GM12878 (cell line): Measurements from ENCODE around the gene DPP6. TPM values are rescaled to one million over a fixed set of nuclear protein-coding genes. Genes with fewer than 3 reads are reported as not detected.
"Not testable (repeated sequence)": the region's sequence is repeated elsewhere in the genome, so short reads cannot be mapped to it uniquely, and the experiment has no call there.

Source experiments
- ATAC-seq: fragments of 200-7000 bp; cut with Tn5 transposase; 3 replicates; pipeline ENCODE4 v1.9.1; 2020; ENCODE audit warnings: mild to moderate bottlenecking, moderate library complexity
- BruUV-seq: library from RNA; stranded (reverse); fragments of 400-500 nt; replicated peaks from 2 replicates; lab custom pipeline; 2021; lab: Mats Ljungman, UMichigan
- CTCF ChIA-PET: fragments of 300-600 bp; sonication (Branson Sonifier 250); formaldehyde crosslinking; extraction: SDS; loops from one replicate; lab custom pipeline; 2021; ENCODE audit warnings: inconsistent platforms; lab: Yijun Ruan, JAX
- POLR2A ChIA-PET: fragments of 350-600 bp; formaldehyde crosslinking; extraction: SDS; loops from one replicate; lab custom pipeline; 2021; ENCODE audit warnings: inconsistent platforms; lab: Charles Lee
- RAD21 ChIA-PET: fragments of 300-600 bp; sonication (Branson Sonifier 250); formaldehyde crosslinking; loops from one replicate; lab custom pipeline; 2023; ENCODE audit warnings: antibody characterized with exemption; ENCODE audit not compliant: unreplicated experiment; lab: Charles Lee
- SMC1A ChIA-PET: fragments of 300-600 bp; sonication (Branson Sonifier 250); formaldehyde crosslinking; loops from one replicate; lab custom pipeline; 2023; ENCODE audit not compliant: unreplicated experiment, uncharacterized antibody; lab: Charles Lee
- DNase-seq: peaks from one replicate; pipeline ENCODE4 v3.0.0-alpha.2; 2011; ENCODE audit warnings: low read depth, low spot score
- FAIRE-seq: peaks from 3 replicates; lab custom pipeline; 2011; peaks lifted over from hg19 to GRCh38; lab: Jason Lieb, UNC
- H2AFZ ChIP-seq: 2 replicates; pipeline ENCODE4 v1.6.0; 2011; ENCODE audit warnings: low read depth, low read length, control low read depth; ENCODE audit not compliant: control insufficient read depth
- H3K27ac ChIP-seq: 2 replicates; pipeline ENCODE4 v1.5.1; 2011; ENCODE audit warnings: control low read depth; ENCODE audit not compliant: control insufficient read depth, insufficient read depth
- H3K27me3 ChIP-seq, 2 experiments: replicated peaks in 1 of 2; 2 replicates each; pipeline versions ENCODE4 v1.6.0 to v1.6.1; 2011; ENCODE audit warnings: low read length in 1 of 2; ENCODE audit not compliant: control insufficient read depth in 2 of 2, insufficient read depth in 2 of 2
- H3K36me3 ChIP-seq, 2 experiments: 2 replicates each; pipeline ENCODE4 v1.5.1; 2011; ENCODE audit warnings: low read length in 1 of 2; ENCODE audit not compliant: control insufficient read depth in 2 of 2, insufficient read depth in 2 of 2
- H3K4me1 ChIP-seq: 2 replicates; pipeline ENCODE4 v1.6.1; 2011; ENCODE audit warnings: mild to moderate bottlenecking, low read length, moderate library complexity, mixed read lengths; ENCODE audit not compliant: control insufficient read depth, insufficient read depth
- H3K4me2 ChIP-seq: 2 replicates; pipeline ENCODE4 v1.6.0; 2011; ENCODE audit warnings: control low read depth; ENCODE audit not compliant: control insufficient read depth, insufficient read depth
- H3K4me3 ChIP-seq: fragments of 200-600 bp; sonication (generic); 2 replicates; pipeline ENCODE4 v1.5.1; 2016
- H3K79me2 ChIP-seq: 2 replicates; pipeline ENCODE4 v1.6.0; 2011; ENCODE audit warnings: low read length; ENCODE audit not compliant: control insufficient read depth, insufficient read depth
- H3K9ac ChIP-seq: 2 replicates; pipeline ENCODE4 v1.8.0; 2011; ENCODE audit warnings: low read length, control low read depth, mixed read lengths; ENCODE audit not compliant: control insufficient read depth, insufficient read depth
- H3K9me3 ChIP-seq: replicated peaks from 3 replicates; pipeline ENCODE4 v1.5.1; 2011; ENCODE audit warnings: mild to moderate bottlenecking, low read length; ENCODE audit not compliant: control insufficient read depth, insufficient read depth
- H4K20me1 ChIP-seq: 2 replicates; pipeline ENCODE4 v1.6.0; 2011; ENCODE audit not compliant: control insufficient read depth, insufficient read depth
- CBX3 ChIP-seq: fragments of 200-600 bp; sonication (generic); IDR thresholded peaks from 2 replicates; pipeline ENCODE4 v1.6.1; 2016; ENCODE audit warnings: low read depth, borderline replicate concordance
- MYB ChIP-seq: fragments of 150-350 bp; IDR thresholded peaks from 2 replicates; pipeline ENCODE4 v1.6.1; 2014; ENCODE audit warnings: mild to moderate bottlenecking, low read depth, low read length, borderline replicate concordance
- MYC ChIP-seq: IDR thresholded peaks from 2 replicates; pipeline ENCODE4 v1.6.1; 2011; ENCODE audit warnings: mild to moderate bottlenecking, low read length, moderate library complexity, inconsistent platforms; ENCODE audit not compliant: insufficient read depth, insufficient replicate concordance, insufficient read length, severe bottlenecking
- POLR2AphosphoS2 ChIP-seq: IDR thresholded peaks from 2 replicates; pipeline ENCODE4 v1.6.1; 2011; ENCODE audit warnings: low read depth, mild to moderate bottlenecking, low read length, improper control_type of control experiment, moderate library complexity
- SMARCA5 ChIP-seq: fragments of 450-650 bp; IDR thresholded peaks from 2 replicates; pipeline ENCODE4 v1.6.1; 2017; ENCODE audit warnings: mild to moderate bottlenecking
- SP1 ChIP-seq: IDR thresholded peaks from one replicate; pipeline ENCODE4 v1.6.1; 2011; ENCODE audit warnings: low read depth, low read length
- YBX1 ChIP-seq: fragments of 450-650 bp; IDR thresholded peaks from 2 replicates; pipeline ENCODE4 v1.6.1; 2016; ENCODE audit warnings: antibody characterized with exemption
- WGBS: methylation state at CpG from one replicate; pipeline ENCODE4 v1.1.6; 2016; ENCODE audit warnings: low lambda C conversion rate; ENCODE audit not compliant: insufficient replicate concordance, insufficient coverage; ENCODE audit errors: missing lambda C conversion rate; 5-methylcytosine and 5-hydroxymethylcytosine counted together
- in situ Hi-C: fragments of 300-500 bp; cut with MboI; formaldehyde crosslinking; loops from 9 replicates; pipeline ENCODE4 v1.14.3; 2018; ENCODE audit warnings: mixed read lengths
- intact Hi-C: fragments of 100-400 bp; cut with micrococcal nuclease; formaldehyde crosslinking; loops from one replicate; pipeline ENCODE4 v1.14.2; 2022; ENCODE audit not compliant: unreplicated experiment
- polyA plus RNA-seq, 11 experiments: library from polyadenylated mRNA; depleted of rRNA in 4 of 11; unstranded in 6 of 11; stranded (reverse) in 5 of 11; fragments of >200 nt; fragmentation: Nextera tagmentation in 4 of 11; fragmentation: Illumina TruSeq in 1 of 11; extraction: Ambion mirVana in 4 of 11; extraction: Trizol in 1 of 11; gene quantifications; 1 replicate in 1 of 11; 2 replicates in 10 of 11; pipeline versions ENCODE4 v1.2.1 to v1.2.3, GENCODE V29; 2011 to 2016; ENCODE audit warnings: inconsistent platforms in 2 of 11, missing spikeins in 2 of 11, low read depth in 1 of 11
- total RNA-seq, 4 experiments: library from RNA; depleted of rRNA in 3 of 4; stranded (reverse); fragments of >200 nt in 3 of 4; fragmentation: Illumina TruSeq in 1 of 4; extraction: Trizol in 1 of 4; gene quantifications; 2 replicates each; pipeline versions ENCODE4 v1.2.1 to v1.2.3, GENCODE V29; 2013 to 2021
- TF ChIP-seq, protein P1 (sequence below), 3 experiments: IDR thresholded peaks in 2 of 3; conservative IDR thresholded peaks in 1 of 3; 2 replicates each; pipeline ENCODE4 v1.5.1; 2011; ENCODE audit warnings: low read depth in 3 of 3, low read length in 3 of 3, mild to moderate bottlenecking in 3 of 3, control low read depth in 2 of 3, moderate library complexity in 2 of 3, inconsistent platforms in 1 of 3, mixed read lengths in 1 of 3; ENCODE audit not compliant: control insufficient read depth in 2 of 3, insufficient read depth in 1 of 3; ENCODE audit errors: extremely low read depth in 1 of 3

The DPP6 gene
- total and polyA plus RNA-seq, 10 of the 15 experiments (the other 5 are each of a cell fraction or from before 2014, with no cell fraction given), result not detected

DNA sequence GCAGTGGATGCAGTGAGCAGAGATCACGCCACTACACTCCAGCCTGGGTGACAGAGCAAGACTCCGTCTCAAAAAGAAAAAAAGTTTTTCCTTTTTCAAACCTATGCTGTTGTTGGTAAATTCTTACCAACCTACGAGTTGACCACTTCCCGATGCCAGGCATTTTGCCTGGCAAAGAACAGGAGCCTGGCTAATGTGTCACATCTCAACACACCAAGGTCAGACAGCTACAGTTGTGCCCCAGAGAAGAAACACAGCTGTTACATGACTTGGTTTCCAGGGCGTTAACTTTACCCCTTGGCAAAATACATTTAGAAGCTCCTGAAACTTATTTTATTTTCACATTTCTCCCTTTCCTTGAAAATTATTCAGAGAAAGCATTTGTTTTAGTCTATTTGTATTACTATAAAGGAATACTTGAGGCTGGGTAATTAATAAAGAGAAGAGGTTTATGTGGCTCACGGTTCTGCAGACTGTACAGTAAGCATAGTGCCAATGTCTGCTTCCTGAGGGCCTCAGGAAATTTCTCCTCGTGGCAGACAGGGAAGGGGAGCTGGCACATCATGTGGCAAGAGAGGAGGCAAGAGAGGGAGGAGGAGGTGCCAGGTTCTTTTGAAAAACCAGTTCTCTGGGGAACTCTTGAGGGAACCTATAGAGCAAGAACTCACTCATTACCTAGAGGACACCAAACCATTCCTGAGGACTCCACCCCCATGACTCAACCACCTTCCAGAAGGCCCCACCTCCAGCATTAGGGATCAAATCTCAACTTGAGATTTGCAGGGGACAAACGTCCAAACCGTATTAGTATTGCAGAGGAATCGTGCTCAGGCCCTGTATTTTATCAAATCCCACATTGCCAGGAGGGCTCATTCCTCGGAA, 867.4 kb downstream of the DPP6 start:
- H2AFZ ChIP-seq, result no peak overlapping the region
- no peak overlapping the region for H3K27ac ChIP-seq
- H3K9ac ChIP-seq, result no peak overlapping the region
- no peaks in the 10 kb centered on the region for H3K79me2 ChIP-seq
- ChIA-PET RAD21 (interaction anchor here (0.6 kb wide), 1 partner anchor 261 kb away, joined by 4 read pairs; no protein-coding TSS in a partner anchor), SMC1A (no interaction called here), CTCF (interaction anchor here (1.6 kb wide), 1 partner anchor 19 kb away, joined by 3 read pairs; no protein-coding TSS in a partner anchor), POLR2A (no interaction called here)
- no TSS peak for BruUV-seq
- ATAC-seq, result no peak
- no peak for FAIRE-seq
- DNase-seq, result no peak
- no peaks in the 10 kb centered on the region; a peak in 1 of 4 replicates for H3K27me3 ChIP-seq
- no peaks in the 10 kb centered on the region for H3K36me3 ChIP-seq
- no peak overlapping the region for H3K4me2 ChIP-seq
- WGBS, result 21% methylated on average over 11 of the region's 11 CpGs
- no peak overlapping the region for H3K4me3 ChIP-seq
- TF ChIP-seq YBX1 (no peak), MYB (no peak), SMARCA5 (no peak), POLR2AphosphoS2 (no peak), SP1 (no peak), MYC (no peak), CBX3 (no peak)
- TF ChIP-seq, protein P1, sequence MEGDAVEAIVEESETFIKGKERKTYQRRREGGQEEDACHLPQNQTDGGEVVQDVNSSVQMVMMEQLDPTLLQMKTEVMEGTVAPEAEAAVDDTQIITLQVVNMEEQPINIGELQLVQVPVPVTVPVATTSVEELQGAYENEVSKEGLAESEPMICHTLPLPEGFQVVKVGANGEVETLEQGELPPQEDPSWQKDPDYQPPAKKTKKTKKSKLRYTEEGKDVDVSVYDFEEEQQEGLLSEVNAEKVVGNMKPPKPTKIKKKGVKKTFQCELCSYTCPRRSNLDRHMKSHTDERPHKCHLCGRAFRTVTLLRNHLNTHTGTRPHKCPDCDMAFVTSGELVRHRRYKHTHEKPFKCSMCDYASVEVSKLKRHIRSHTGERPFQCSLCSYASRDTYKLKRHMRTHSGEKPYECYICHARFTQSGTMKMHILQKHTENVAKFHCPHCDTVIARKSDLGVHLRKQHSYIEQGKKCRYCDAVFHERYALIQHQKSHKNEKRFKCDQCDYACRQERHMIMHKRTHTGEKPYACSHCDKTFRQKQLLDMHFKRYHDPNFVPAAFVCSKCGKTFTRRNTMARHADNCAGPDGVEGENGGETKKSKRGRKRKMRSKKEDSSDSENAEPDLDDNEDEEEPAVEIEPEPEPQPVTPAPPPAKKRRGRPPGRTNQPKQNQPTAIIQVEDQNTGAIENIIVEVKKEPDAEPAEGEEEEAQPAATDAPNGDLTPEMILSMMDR (IDR thresholded peaks at IDR 0.05 in 2 of 3, conservative IDR thresholded peaks at IDR 0.05 in 1 of 3; ENCODE audit: control insufficient read depth in 2 of 3, extremely low read depth in 1 of 3, insufficient read depth in 1 of 3, low read depth in 3 of 3, low read length in 3 of 3), result no peak
- intact Hi-C loops, result loop anchor here (10.0 kb wide), 1 partner anchor 845 kb away; no protein-coding TSS in a partner anchor
- in situ Hi-C loops, result no loop called here
- H3K4me1 ChIP-seq, result no peaks in the 10 kb centered on the region
- 0 out of 3 replicates have a peak, but pooled peaks cover 1% of the 10 kb centered on the region for H3K9me3 ChIP-seq
- no peaks in the 10 kb centered on the region for H4K20me1 ChIP-seq

DNA sequence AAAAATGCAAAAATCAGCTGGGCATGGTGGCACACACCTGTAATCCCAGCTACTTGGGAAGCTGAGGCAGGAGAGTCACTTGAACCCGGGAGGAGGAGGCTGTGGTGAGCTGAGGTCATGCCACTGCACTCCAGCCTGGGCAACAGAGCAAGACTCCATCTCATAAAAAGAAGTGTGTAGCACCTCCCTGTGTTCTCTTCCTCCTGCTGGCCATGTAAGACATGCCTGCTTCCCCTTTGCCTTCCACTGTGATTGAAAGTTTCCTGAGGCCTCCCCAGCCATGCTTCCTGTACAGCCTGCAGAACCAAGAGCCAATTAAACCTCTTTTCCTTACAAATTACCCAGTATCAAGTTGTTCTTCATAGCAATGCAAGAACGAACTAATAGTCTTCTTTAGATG, 870.3 kb downstream of the DPP6 start:
- H3K9me3 ChIP-seq, H2AFZ ChIP-seq, H3K27ac ChIP-seq, H3K79me2 ChIP-seq, BruUV-seq, H3K4me3 ChIP-seq, H3K27me3 ChIP-seq, DNase-seq, H4K20me1 ChIP-seq, H3K4me1 ChIP-seq, H3K9ac ChIP-seq, H3K36me3 ChIP-seq, FAIRE-seq, in situ Hi-C loops, H3K4me2 ChIP-seq, RAD21 ChIA-PET, ATAC-seq: not testable (repeated sequence)
- WGBS, result 10% methylated on average over 2 of the region's 2 CpGs
- intact Hi-C loops, result loop anchor here (10.0 kb wide), 1 partner anchor 842 kb away; no protein-coding TSS in a partner anchor
- ChIA-PET CTCF (interaction anchor here (0.8 to 2.3 kb wide), 7 partner anchors 9 to 676 kb away, joined by 3 to 15 read pairs (median 5); no protein-coding TSS in a partner anchor), POLR2A (interaction anchor here (0.6 kb wide), 1 partner anchor 31 kb away, joined by 5 read pairs; no protein-coding TSS in a partner anchor), SMC1A (interaction anchor here (1.6 kb wide), 1 partner anchor 9 kb away, joined by 4 read pairs; no protein-coding TSS in a partner anchor)
